Fibroblast of lung (primary cell): Measurements from ENCODE around the gene PPFIBP1.

Experiments
- CTCF ChIP-seq, 2 donors: IDR thresholded peaks in 1 of 2; conservative IDR thresholded peaks in 1 of 2; 1 replicate in 1 of 2; 2 replicates in 1 of 2; pipeline ENCODE4 v1.5.1; 2011 to 2012; ENCODE audit warnings: low read length in 2 of 2, control low read depth in 1 of 2, inconsistent platforms in 1 of 2, low read depth in 1 of 2, mild to moderate bottlenecking in 1 of 2
- EZH2 ChIP-seq: IDR thresholded peaks from 2 replicates; pipeline ENCODE4 v1.5.1; 2012; ENCODE audit warnings: low read length, control low read depth, mild to moderate bottlenecking; ENCODE audit errors: missing control alignments

- no peak for TF ChIP-seq EZH2
- no peak for TF ChIP-seq CTCF (conservative IDR thresholded peaks at IDR 0.05 in 1 of 2, IDR thresholded peaks at IDR 0.05 in 1 of 2; ENCODE audit: low read depth in 1 of 2, low read length in 2 of 2)
Observed at GRCh38 chr12:27498149-27498548, 25.9 kb upstream of the PPFIBP1 start.
